Mesenchymal stem cell (in vitro differentiated cells and primary cell): ENCODE measurements around the gene LASP1NB.

ENCODE experiments used
- DNase-seq: peaks from one replicate; pipeline ENCODE4 v3.0.0-alpha.2; 2013
- H2AFZ ChIP-seq: one replicate; pipeline ENCODE4 v1.6.1; 2013; ENCODE audit warnings: low read depth, mild to moderate bottlenecking, control low read depth, inconsistent platforms, low read length, moderate library complexity
- H2AK5ac ChIP-seq: 2 replicates; pipeline ENCODE4 v1.6.1; 2013; ENCODE audit warnings: low read length, moderate library complexity, mild to moderate bottlenecking, inconsistent platforms; ENCODE audit not compliant: severe bottlenecking
- H2BK120ac ChIP-seq: one replicate; pipeline ENCODE4 v1.6.1; 2013; ENCODE audit warnings: low read depth, mild to moderate bottlenecking, inconsistent platforms, low read length, moderate library complexity
- H2BK12ac ChIP-seq, 2 experiments: one replicate each; pipeline ENCODE4 v1.6.1; 2013; ENCODE audit warnings: inconsistent platforms in 2 of 2, low read length in 2 of 2, mild to moderate bottlenecking in 2 of 2, moderate library complexity in 2 of 2, control low read depth in 1 of 2
- H2BK15ac ChIP-seq: one replicate; pipeline ENCODE4 v1.6.1; 2013; ENCODE audit warnings: mild to moderate bottlenecking, low read depth, inconsistent platforms; ENCODE audit not compliant: poor library complexity, severe bottlenecking
- H2BK5ac ChIP-seq: 2 replicates; pipeline ENCODE4 v1.6.1; 2013; ENCODE audit warnings: low read depth, mild to moderate bottlenecking, low read length, control low read depth, inconsistent platforms; ENCODE audit not compliant: poor library complexity, severe bottlenecking
- H3K14ac ChIP-seq, 2 experiments: one replicate each; pipeline ENCODE4 v1.6.1; 2013; ENCODE audit warnings: inconsistent platforms in 2 of 2, low read length in 2 of 2, control low read depth in 1 of 2, mild to moderate bottlenecking in 1 of 2, moderate library complexity in 1 of 2
- H3K18ac ChIP-seq, 2 experiments: one replicate each; pipeline ENCODE4 v1.6.1; 2013; ENCODE audit warnings: inconsistent platforms in 2 of 2, low read length in 2 of 2, control low read depth in 1 of 2, low read depth in 1 of 2, mild to moderate bottlenecking in 1 of 2
- H3K23ac ChIP-seq, 2 experiments: one replicate each; pipeline ENCODE4 v1.6.1; 2013; ENCODE audit warnings: inconsistent platforms in 2 of 2, low read length in 2 of 2, mild to moderate bottlenecking in 2 of 2, moderate library complexity in 2 of 2, control low read depth in 1 of 2
- H3K27ac ChIP-seq: 2 replicates; pipeline ENCODE4 v1.5.1; 2013; ENCODE audit warnings: mild to moderate bottlenecking, moderate library complexity, low read length, control low read depth, inconsistent platforms; ENCODE audit not compliant: poor library complexity, severe bottlenecking
- H3K27me3 ChIP-seq, 2 experiments: 2 replicates each; pipeline versions ENCODE4 v1.6.1 to v1.7.0; 2013; ENCODE audit warnings: low read length in 2 of 2, mild to moderate bottlenecking in 2 of 2, moderate library complexity in 2 of 2, control low read depth in 1 of 2, inconsistent platforms in 1 of 2; ENCODE audit not compliant: control insufficient read depth in 1 of 2, insufficient read depth in 1 of 2
- H3K36me3 ChIP-seq, 2 experiments: 2 replicates each; pipeline versions ENCODE4 v1.6.1 to v1.7.0; 2013; ENCODE audit warnings: low read length in 2 of 2, control low read depth in 1 of 2, inconsistent platforms in 1 of 2, low read depth in 1 of 2, mild to moderate bottlenecking in 1 of 2; ENCODE audit not compliant: insufficient read depth in 2 of 2, control insufficient read depth in 1 of 2
- H3K4ac ChIP-seq, 2 experiments: one replicate each; pipeline ENCODE4 v1.6.1; 2013; ENCODE audit warnings: inconsistent platforms in 2 of 2, low read length in 2 of 2, mild to moderate bottlenecking in 2 of 2, moderate library complexity in 2 of 2, control low read depth in 1 of 2, low read depth in 1 of 2
- H3K4me1 ChIP-seq: 2 replicates; pipeline ENCODE4 v1.6.1; 2013; ENCODE audit warnings: low read depth, low read length, control low read depth; ENCODE audit not compliant: control insufficient read depth, insufficient read depth
- H3K4me2 ChIP-seq: 2 replicates; pipeline ENCODE4 v1.6.1; 2013; ENCODE audit warnings: low read length, mild to moderate bottlenecking, inconsistent platforms; ENCODE audit not compliant: poor library complexity, severe bottlenecking
- H3K4me3 ChIP-seq, 2 experiments: 2 replicates each; pipeline versions ENCODE4 v1.5.1 to v1.7.0; 2013; ENCODE audit warnings: low read length in 2 of 2, mild to moderate bottlenecking in 2 of 2, control low read depth in 1 of 2, low read depth in 1 of 2; ENCODE audit not compliant: insufficient read depth in 1 of 2
- H3K79me1 ChIP-seq: replicated peaks from 2 replicates; pipeline ENCODE4 v1.6.1; 2013; ENCODE audit warnings: mild to moderate bottlenecking, control low read depth, low read length, inconsistent platforms; ENCODE audit not compliant: poor library complexity, severe bottlenecking
- H3K9ac ChIP-seq: 2 replicates; pipeline ENCODE4 v1.7.0; 2013; ENCODE audit warnings: mild to moderate bottlenecking, low read length, moderate library complexity
- H3K9me3 ChIP-seq: 2 replicates; pipeline ENCODE4 v1.7.0; 2013; ENCODE audit warnings: mild to moderate bottlenecking, low read length; ENCODE audit not compliant: control insufficient read depth
- H4K8ac ChIP-seq: one replicate; pipeline ENCODE4 v1.6.1; 2013; ENCODE audit warnings: inconsistent platforms, mild to moderate bottlenecking, low read length, moderate library complexity
- H4K91ac ChIP-seq: one replicate; pipeline ENCODE4 v1.6.1; 2013; ENCODE audit warnings: mild to moderate bottlenecking, low read length, inconsistent platforms
- WGBS: methylation state at CpG from one replicate; pipeline ENCODE4 v1.1.7; 2013; ENCODE audit warnings: mixed read lengths; 5-methylcytosine and 5-hydroxymethylcytosine counted together

The LASP1NB gene

DNA sequence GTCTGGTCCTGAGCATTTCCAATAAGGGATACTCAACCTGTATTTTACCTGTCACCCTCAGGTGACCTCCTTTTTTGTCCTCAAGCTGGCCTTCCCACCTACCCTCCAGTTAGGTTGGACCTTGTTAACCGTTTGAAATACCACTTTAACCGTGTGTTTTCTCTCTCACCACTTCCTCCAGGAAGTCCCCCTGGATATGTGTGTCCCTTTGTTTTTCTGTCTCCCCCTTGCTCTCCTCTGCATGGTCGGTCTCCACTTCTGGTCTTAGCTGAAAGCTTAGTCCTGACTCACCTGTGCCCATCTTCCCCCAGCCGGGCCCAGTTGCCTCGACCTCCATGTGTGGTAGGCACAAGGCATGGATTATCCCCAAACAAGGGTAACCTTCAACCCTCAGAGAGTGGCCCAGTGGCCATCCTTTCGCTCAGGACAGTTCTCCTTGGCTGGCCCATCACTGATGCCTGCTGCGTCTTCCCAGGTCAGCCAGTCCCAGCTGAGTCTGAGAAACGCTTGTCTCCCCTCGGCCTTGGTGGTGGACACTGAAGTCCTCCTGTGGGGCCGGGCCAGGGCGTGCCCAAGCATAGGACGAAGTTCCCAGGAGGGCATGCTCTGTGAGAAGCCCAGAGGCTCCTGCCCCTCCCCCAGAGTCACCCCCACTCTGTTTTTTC is 35.5 kb upstream of the LASP1NB start:
- no peak overlapping the region for H2BK5ac ChIP-seq
- no peak overlapping the region for H3K14ac ChIP-seq
- H3K27me3 ChIP-seq = no peaks in the 10 kb centered on the region
- no peak overlapping the region for H3K4me3 ChIP-seq
- H2BK15ac ChIP-seq = no peak overlapping the region
- peaks cover 46% of the 10 kb centered on the region for H3K4me1 ChIP-seq
- H2BK12ac ChIP-seq = peak overlapping the region in 1 of 2 experiments; percentile 6
- H3K9me3 ChIP-seq = no peaks in the 10 kb centered on the region
- H4K8ac ChIP-seq = no peak overlapping the region
- H2AFZ ChIP-seq = no peak overlapping the region
- H3K23ac ChIP-seq = no peak overlapping the region
- DNase-seq = no peak
- H3K9ac ChIP-seq = no peak overlapping the region
- no peak overlapping the region for H3K18ac ChIP-seq
- no peak overlapping the region for H2BK120ac ChIP-seq
- no peak overlapping the region for H3K4me2 ChIP-seq
- 95% methylated on average over 12 of the region's 12 CpGs for WGBS
- H3K36me3 ChIP-seq = peaks cover 83 to 92% of the 10 kb centered on the region in 2 experiments
- peaks cover 12% of the 10 kb centered on the region for H3K79me1 ChIP-seq
- no peak overlapping the region for H2AK5ac ChIP-seq
- no peak overlapping the region for H3K27ac ChIP-seq
- no peak overlapping the region for H3K4ac ChIP-seq
- H4K91ac ChIP-seq = no peak overlapping the region

DNA sequence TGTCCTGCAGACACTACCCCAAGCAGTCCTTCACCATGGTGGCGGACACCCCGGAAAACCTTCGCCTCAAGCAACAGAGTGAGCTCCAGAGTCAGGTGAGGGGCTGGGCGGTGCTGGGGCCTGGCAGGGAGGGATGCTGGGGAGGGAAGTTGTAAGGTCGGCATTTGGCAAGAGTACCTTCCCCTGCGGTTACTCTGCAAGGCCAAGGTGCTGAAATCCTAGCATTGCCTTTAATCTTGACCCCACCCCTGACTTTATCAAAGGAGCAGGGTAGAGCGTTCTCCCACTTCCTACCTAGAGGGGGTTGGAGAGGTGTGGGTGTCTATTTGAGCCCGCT is 35.0 kb upstream of the LASP1NB start:
- H3K79me1 ChIP-seq = peaks cover 12% of the 10 kb centered on the region
- H2BK5ac ChIP-seq = no peak overlapping the region
- no peak overlapping the region for H2BK12ac ChIP-seq
- H3K9me3 ChIP-seq = no peaks in the 10 kb centered on the region
- WGBS = 96% methylated on average over 4 of the region's 8 CpGs
- H3K27me3 ChIP-seq = no peaks in the 10 kb centered on the region
- no peak overlapping the region for H2BK15ac ChIP-seq
- H3K4me1 ChIP-seq = peaks cover 42% of the 10 kb centered on the region
- no peak overlapping the region for H4K8ac ChIP-seq
- no peak overlapping the region for H3K4me2 ChIP-seq
- H3K9ac ChIP-seq = no peak overlapping the region
- no peak overlapping the region for H2AFZ ChIP-seq
- H3K36me3 ChIP-seq = peaks cover 78 to 92% of the 10 kb centered on the region in 2 experiments
- H3K27ac ChIP-seq = no peak overlapping the region
- no peak overlapping the region for H2BK120ac ChIP-seq
- no peak overlapping the region for H3K18ac ChIP-seq
- H3K23ac ChIP-seq = no peak overlapping the region
- H4K91ac ChIP-seq = no peak overlapping the region
- DNase-seq = no peak
- H2AK5ac ChIP-seq = no peak overlapping the region
- H3K4me3 ChIP-seq = no peak overlapping the region
- no peak overlapping the region for H3K4ac ChIP-seq
- no peak overlapping the region for H3K14ac ChIP-seq

DNA sequence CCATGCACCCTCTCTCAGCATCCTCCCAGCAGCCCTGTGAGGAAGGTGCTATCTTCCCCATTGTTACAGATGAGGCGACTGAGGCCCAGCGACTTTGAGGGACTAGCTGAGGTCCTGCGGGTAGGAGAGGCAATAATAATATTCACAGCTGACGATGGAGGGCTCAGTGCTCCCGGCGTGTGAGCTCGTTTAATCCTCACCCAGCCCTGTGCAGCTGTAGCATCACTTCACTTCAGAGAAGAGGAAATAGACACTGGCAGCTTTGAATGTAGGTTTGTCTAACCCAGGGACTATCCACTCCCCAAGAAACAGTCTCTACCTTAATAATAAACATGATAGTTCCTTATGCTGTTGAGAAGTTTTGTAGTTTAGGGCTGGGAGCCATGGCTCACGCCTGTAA is 34.0 kb upstream of the LASP1NB start:
- H4K8ac ChIP-seq = no peak overlapping the region
- no peaks in the 10 kb centered on the region for H3K9me3 ChIP-seq
- no peak overlapping the region for H3K18ac ChIP-seq
- no peak overlapping the region for H2AFZ ChIP-seq
- no peak for DNase-seq
- no peak overlapping the region for H2BK120ac ChIP-seq
- 88% methylated on average over 8 of the region's 8 CpGs for WGBS
- H3K27me3 ChIP-seq = no peaks in the 10 kb centered on the region
- H3K4me2 ChIP-seq = no peak overlapping the region
- no peak overlapping the region for H3K4ac ChIP-seq
- H2BK12ac ChIP-seq = no peak overlapping the region
- no peak overlapping the region for H2BK15ac ChIP-seq
- H3K9ac ChIP-seq = no peak overlapping the region
- peaks cover 12% of the 10 kb centered on the region for H3K79me1 ChIP-seq
- no peak overlapping the region for H3K4me3 ChIP-seq
- H3K23ac ChIP-seq = no peak overlapping the region
- H4K91ac ChIP-seq = no peak overlapping the region
- no peak overlapping the region for H3K27ac ChIP-seq
- H3K36me3 ChIP-seq = peaks cover 79 to 94% of the 10 kb centered on the region in 2 experiments
- no peak overlapping the region for H2BK5ac ChIP-seq
- H3K14ac ChIP-seq = no peak overlapping the region
- H3K4me1 ChIP-seq = peaks cover 39% of the 10 kb centered on the region
- no peak overlapping the region for H2AK5ac ChIP-seq

DNA sequence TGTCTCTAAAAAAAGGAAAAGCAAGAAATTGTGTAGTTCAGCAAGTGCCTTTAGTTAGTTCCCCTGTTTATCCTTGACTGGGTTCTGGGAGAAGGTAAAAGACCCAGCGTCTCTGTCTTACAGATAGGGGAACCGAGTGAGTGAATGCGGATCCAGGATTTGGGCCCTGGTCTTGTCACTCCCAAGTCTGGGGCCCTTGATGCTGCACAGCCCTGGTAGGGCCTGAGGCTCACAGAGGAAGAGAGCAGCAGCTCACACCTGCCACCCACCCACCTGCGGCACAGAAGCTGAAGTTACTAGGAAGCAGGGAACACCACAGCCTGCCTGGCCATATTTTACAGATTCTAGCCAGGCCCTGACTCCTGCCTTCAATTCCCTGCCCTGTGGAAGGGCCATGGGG is 33.3 kb upstream of the LASP1NB start:
- WGBS = 92% methylated on average over 3 of the region's 4 CpGs
- no peaks in the 10 kb centered on the region for H3K27me3 ChIP-seq

More for the DNA sequence above, 33.3 kb upstream of the LASP1NB start:
- no peak overlapping the region for H2BK120ac ChIP-seq
- H2AK5ac ChIP-seq = no peak overlapping the region
- H2BK5ac ChIP-seq = no peak overlapping the region
- H3K4me2 ChIP-seq = no peak overlapping the region
- H2BK12ac ChIP-seq = no peak overlapping the region
- no peak overlapping the region for H3K23ac ChIP-seq
- H2AFZ ChIP-seq = no peak overlapping the region
- no peak for DNase-seq
- no peak overlapping the region for H3K4ac ChIP-seq
- H3K79me1 ChIP-seq = peaks cover 12% of the 10 kb centered on the region
- no peak overlapping the region for H4K8ac ChIP-seq
- H4K91ac ChIP-seq = no peak overlapping the region
- no peak overlapping the region for H3K9ac ChIP-seq
- peaks cover 43% of the 10 kb centered on the region for H3K4me1 ChIP-seq
- no peak overlapping the region for H3K18ac ChIP-seq
- no peaks in the 10 kb centered on the region for H3K9me3 ChIP-seq
- no peak overlapping the region for H2BK15ac ChIP-seq
- H3K27ac ChIP-seq = no peak overlapping the region
- no peak overlapping the region for H3K4me3 ChIP-seq
- H3K14ac ChIP-seq = peak overlapping the region in 1 of 2 experiments; percentile 22
- H3K36me3 ChIP-seq = peaks cover 78 to 98% of the 10 kb centered on the region in 2 experiments
